HepG2 (cell line): ENCODE data around the gene PROX1. TPM values are rescaled to one million over a fixed set of nuclear protein-coding genes. Genes with fewer than 3 reads are reported as not detected.

ENCODE experiments used
- ARID4A ChIP-seq: sonication (generic); formaldehyde crosslinking; IDR thresholded peaks from 2 replicates; pipeline ENCODE4 v1.5.0; 2020; ENCODE audit warnings: mild to moderate bottlenecking, missing genetic modification reagents, borderline replicate concordance
- ATM ChIP-seq: fragments of 450-650 bp; IDR thresholded peaks from 2 replicates; pipeline ENCODE4 v1.7.1; 2017; ENCODE audit warnings: mild to moderate bottlenecking, borderline replicate concordance
- CEBPB ChIP-seq: IDR thresholded peaks from 2 replicates; pipeline ENCODE4 v1.6.1; 2011; ENCODE audit warnings: low read depth, low read length, improper control_type of control experiment, borderline replicate concordance
- DNMT3B ChIP-seq: conservative IDR thresholded peaks from 2 replicates; pipeline ENCODE4 v1.6.1; 2016; ENCODE audit warnings: missing biosample characterization, control low read depth
- ETV6 ChIP-seq: sonication (generic); formaldehyde crosslinking; conservative IDR thresholded peaks from 2 replicates; pipeline ENCODE4 v1.4.0; 2020; ENCODE audit warnings: missing genetic modification reagents
- GLMP ChIP-seq: sonication (generic); formaldehyde crosslinking; IDR thresholded peaks from 2 replicates; pipeline ENCODE4 v1.9.0; 2021; ENCODE audit warnings: missing genetic modification reagents, mild to moderate bottlenecking, borderline replicate concordance
- KDM3A ChIP-seq: IDR thresholded peaks from 2 replicates; pipeline ENCODE4 v1.6.1; 2018; ENCODE audit warnings: low read depth, missing compliant biosample characterization
- MEIS1 ChIP-seq: sonication (generic); formaldehyde crosslinking; IDR thresholded peaks from 2 replicates; pipeline ENCODE4 v1.9.0; 2021; ENCODE audit warnings: mild to moderate bottlenecking, missing genetic modification reagents, moderate library complexity, borderline replicate concordance
- PBX3 ChIP-seq: sonication (generic); formaldehyde crosslinking; IDR thresholded peaks from 2 replicates; pipeline ENCODE4 v1.8.1; 2023; ENCODE audit warnings: missing genetic modification reagents, inconsistent platforms, borderline replicate concordance
- PRMT3 ChIP-seq: sonication (generic); formaldehyde crosslinking; IDR thresholded peaks from 2 replicates; pipeline ENCODE4 v1.8.1; 2022; ENCODE audit warnings: low read depth, mild to moderate bottlenecking, moderate library complexity, missing genetic modification reagents, borderline replicate concordance
- TAF1 ChIP-seq: sonication (generic); formaldehyde crosslinking; IDR thresholded peaks from 2 replicates; pipeline ENCODE4 v1.4.0; 2020; ENCODE audit warnings: missing genetic modification reagents
- ZBTB20 ChIP-seq: sonication (generic); formaldehyde crosslinking; IDR thresholded peaks from 2 replicates; pipeline ENCODE4 v1.8.1; 2023; ENCODE audit warnings: missing genetic modification reagents, low read depth, mild to moderate bottlenecking, borderline replicate concordance
- ZBTB34 ChIP-seq: sonication (generic); formaldehyde crosslinking; IDR thresholded peaks from 2 replicates; pipeline ENCODE4 v1.8.0; 2022; ENCODE audit warnings: mild to moderate bottlenecking, missing genetic modification reagents
- ZNF275 ChIP-seq: sonication (generic); formaldehyde crosslinking; IDR thresholded peaks from 2 replicates; pipeline ENCODE4 v1.8.0; 2022; ENCODE audit warnings: missing genetic modification reagents, mild to moderate bottlenecking, inconsistent platforms, borderline replicate concordance
- ZNF674 ChIP-seq: sonication (generic); formaldehyde crosslinking; IDR thresholded peaks from 2 replicates; pipeline ENCODE4 v1.5.0; 2020; ENCODE audit warnings: low read depth, mild to moderate bottlenecking, missing genetic modification reagents
- ZNF879 ChIP-seq: sonication (generic); formaldehyde crosslinking; IDR thresholded peaks from 2 replicates; pipeline ENCODE4 v1.8.1; 2023; ENCODE audit warnings: missing genetic modification reagents
- ZSCAN25 ChIP-seq: sonication (generic); formaldehyde crosslinking; IDR thresholded peaks from 2 replicates; pipeline ENCODE4 v1.8.0; 2022; ENCODE audit warnings: mild to moderate bottlenecking, missing genetic modification reagents
- ZSCAN31 ChIP-seq: sonication (generic); formaldehyde crosslinking; IDR thresholded peaks from 2 replicates; pipeline ENCODE4 v1.5.0; 2020; ENCODE audit warnings: low read depth, mild to moderate bottlenecking, missing genetic modification reagents
- polyA plus RNA-seq, 8 experiments: library from polyadenylated mRNA; depleted of rRNA in 3 of 8; stranded (reverse) in 7 of 8; unstranded in 1 of 8; fragments of >200 nt; fragmentation: Illumina TruSeq in 4 of 8; extraction: Trizol in 4 of 8; gene quantifications; 2 replicates each; pipeline versions ENCODE4 v1.2.1 to v1.2.3, GENCODE V29; 2011 to 2016; ENCODE audit warnings: low read depth in 4 of 8, missing spikeins in 1 of 8, mixed read lengths in 1 of 8; ENCODE audit not compliant: insufficient read depth in 1 of 8
- total RNA-seq, 5 experiments: library from RNA; depleted of rRNA; stranded (reverse); fragments of >200 nt; fragmentation: Illumina TruSeq; extraction: Trizol; gene quantifications; 2 replicates each; pipeline ENCODE4 v1.2.3, GENCODE V29; 2016; ENCODE audit warnings: low read depth in 1 of 5

PROX1 gene
- total and polyA plus RNA-seq, 2 of the 13 experiments (the other 11 are each of a cell fraction or from before 2014, with no cell fraction given) = 12.3 to 30.2 TPM

- TF ChIP-seq PBX3 (CRISPR knock-in tag) = no peak
- TF ChIP-seq CEBPB = no peak
- no peak for TF ChIP-seq ETV6 (CRISPR knock-in tag)
- TF ChIP-seq ARID4A (CRISPR knock-in tag) = peak; percentile 49; the same call in 1 of the 2 replicates
- TF ChIP-seq ZNF674 = no peak
- TF ChIP-seq MEIS1 (CRISPR knock-in tag) = no peak
- TF ChIP-seq ZSCAN31 (CRISPR knock-in tag) = no peak
- no peak for TF ChIP-seq GLMP (CRISPR knock-in tag)
- peak; percentile 89 for TF ChIP-seq ZBTB34 (CRISPR knock-in tag)
- TF ChIP-seq KDM3A = no peak
- no peak for TF ChIP-seq DNMT3B (CRISPR knock-in tag)
- no peak for TF ChIP-seq ZSCAN25 (CRISPR knock-in tag)
- TF ChIP-seq ATM = no peak
- TF ChIP-seq PRMT3 = no peak
- TF ChIP-seq ZNF275 = no peak
- TF ChIP-seq ZBTB20 (CRISPR knock-in tag) = no peak
- TF ChIP-seq TAF1 = no peak
- no peak for TF ChIP-seq ZNF879 (CRISPR knock-in tag)
Measured at GRCh38 chr1:213958346-213958745, 29.4 kb upstream of the PROX1 start (continued).
